Measurements from ENCODE around the gene TMEM150C. TPM values are rescaled to one million over a fixed set of nuclear protein-coding genes. Genes with fewer than 3 reads are reported as not detected.

Gene TMEM150C
- total and polyA plus RNA-seq, 11 donors: 6.2 to 22.9 (median 12.6) TPM

- Histone ChIP-seq H3K27me3 (no peaks in the 10 kb centered on the region), H3K4me3 (no peak overlapping the region), H3K36me3 (no peaks in the 10 kb centered on the region), H3K4me1 (no peaks in the 10 kb centered on the region), H3K9me3 (no peaks in the 10 kb centered on the region), H3K27ac (no peak overlapping the region)
- DNase-seq (no peak), ATAC-seq (no peak)
- intact Hi-C loops (cut with DNase I): no loop called here
- TF ChIP-seq CTCF (IDR thresholded peaks at IDR 0.05) (no peak), POLR2A (IDR thresholded peaks at IDR 0.05) (no peak)
- WGBS, 4 donors: 73 to 80% (median 78%) methylated on average over 6 of the region's 6 CpGs
Observed at GRCh38 chr4:82524570-82525152, 37.1 kb downstream of the TMEM150C start.

- WGBS, 4 donors: 87 to 93% (median 90%) methylated on average over 9 of the region's 9 CpGs
Observed at GRCh38 chr4:82523179-82523578, 38.6 kb downstream of the TMEM150C start.

GRCh38 chr4:82522472-82522871, 39.3 kb downstream of the TMEM150C start:
- Histone ChIP-seq H3K4me3 (no peak overlapping the region), H3K27ac (no peak overlapping the region), H3K4me1 (peaks cover 0 to 7% (median 0%) of the 10 kb centered on the region in 12 donors), H3K27me3 (no peaks in the 10 kb centered on the region), H3K36me3 (no peaks in the 10 kb centered on the region), H3K9me3 (no peaks in the 10 kb centered on the region)
- intact Hi-C loops (cut with DNase I): no loop called here
- DNase-seq (no peak), ATAC-seq (no peak)
- TF ChIP-seq CTCF (IDR thresholded peaks at IDR 0.05) (no peak), POLR2A (IDR thresholded peaks at IDR 0.05) (no peak)
- 92 to 95% (median 94%) methylated on average over 4 of the region's 4 CpGs for WGBS, 4 donors

More at GRCh38 chr4:82523179-82523578, 38.6 kb downstream of the TMEM150C start:
- no peaks in the 10 kb centered on the region for H3K9me3 ChIP-seq
- ATAC-seq (no peak), DNase-seq (no peak)
- intact Hi-C loops (cut with DNase I): no loop called here
- H3K36me3 ChIP-seq: no peaks in the 10 kb centered on the region
- no peak for TF ChIP-seq POLR2A (IDR thresholded peaks at IDR 0.05)
- TF ChIP-seq CTCF (IDR thresholded peaks at IDR 0.05): no peak
- no peak overlapping the region for H3K27ac ChIP-seq
- H3K4me3 ChIP-seq: no peak overlapping the region
- H3K4me1 ChIP-seq: peaks cover 0 to 4% (median 0%) of the 10 kb centered on the region in 12 donors
- no peaks in the 10 kb centered on the region for H3K27me3 ChIP-seq

GRCh38 chr4:82521283-82521682, 40.5 kb downstream of the TMEM150C start:
- ATAC-seq (no peak), DNase-seq (no peak)
- H3K27ac ChIP-seq: no peak overlapping the region
- no peaks in the 10 kb centered on the region for H3K9me3 ChIP-seq
- no peaks in the 10 kb centered on the region for H3K27me3 ChIP-seq
- WGBS, 4 donors: 48 to 94% (median 59%) methylated on average over 2 of the region's 2 CpGs
- no peaks in the 10 kb centered on the region for H3K36me3 ChIP-seq
- intact Hi-C loops (cut with DNase I): no loop called here
- TF ChIP-seq CTCF (IDR thresholded peaks at IDR 0.05): no peak
- TF ChIP-seq POLR2A (IDR thresholded peaks at IDR 0.05): no peak
- peaks cover 0 to 19% (median 7%) of the 10 kb centered on the region in 12 donors for H3K4me1 ChIP-seq
- no peak overlapping the region for H3K4me3 ChIP-seq

Data from heart left ventricle (tissue), 16 donors.